IPS DF 4.7 (cell line): ENCODE results near the gene NUP188.

Experiments
- DNase-seq: peaks from one replicate; pipeline ENCODE4 v3.0.0-alpha.2; 2013; ENCODE audit warnings: low spot score; ENCODE audit errors: extremely low read depth

The NUP188 gene

GRCh38 chr9:129007035-129007765, 59.7 kb downstream of the NUP188 start:
- DNase-seq: no peak

- no peak for DNase-seq
Observed at GRCh38 chr9:129007766-129008468, 60.4 kb downstream of the NUP188 start.

- DNase-seq: no peak
Observed at GRCh38 chr9:129008469-129008965, 61.0 kb downstream of the NUP188 start.

GRCh38 chr9:129008986-129009583, 61.6 kb downstream of the NUP188 start:
- no peak for DNase-seq

- DNase-seq: no peak
Observed at GRCh38 chr9:129009584-129010141, 62.2 kb downstream of the NUP188 start.

GRCh38 chr9:129010267-129010975, 62.9 kb downstream of the NUP188 start:
- no peak for DNase-seq

- no peak for DNase-seq
Observed at GRCh38 chr9:129011170-129011569, 63.7 kb downstream of the NUP188 start.

- no peak for DNase-seq
Observed at GRCh38 chr9:129011761-129012181, 64.3 kb downstream of the NUP188 start.

GRCh38 chr9:129012343-129012742, 64.8 kb downstream of the NUP188 start:
- no peak for DNase-seq

- DNase-seq: no peak
Observed at GRCh38 chr9:129012893-129013448, 65.5 kb downstream of the NUP188 start.

- DNase-seq: no peak
Observed at GRCh38 chr9:129013674-129014073, 66.2 kb downstream of the NUP188 start.

GRCh38 chr9:129014124-129014523, 66.6 kb downstream of the NUP188 start:
- DNase-seq: no peak

GRCh38 chr9:129014608-129015007, 67.1 kb downstream of the NUP188 start:
- no peak for DNase-seq

GRCh38 chr9:129021091-129021490, 73.6 kb downstream of the NUP188 start:
- no peak for DNase-seq

GRCh38 chr9:129022037-129022436, 74.5 kb downstream of the NUP188 start:
- DNase-seq: no peak

- DNase-seq: no peak
Observed at GRCh38 chr9:129023036-129023907, 75.8 kb downstream of the NUP188 start.

GRCh38 chr9:129023908-129024233, 76.4 kb downstream of the NUP188 start:
- no peak for DNase-seq

GRCh38 chr9:129026442-129027223, 79.1 kb downstream of the NUP188 start:
- no peak for DNase-seq

GRCh38 chr9:129027224-129027684, 79.8 kb downstream of the NUP188 start:
- no peak for DNase-seq
